A673 (cell line): ENCODE results near the gene OR51E2.

Source experiments
- CTCF ChIP-seq: fragments of 300-800, 200-600 bp; sonication (generic); conservative IDR thresholded peaks from 2 replicates; pipeline ENCODE4 v1.5.1; 2017; ENCODE audit warnings: low read depth, mild to moderate bottlenecking, antibody characterized with exemption, low read length, moderate library complexity, mixed read lengths
- EZH2 ChIP-seq: fragments of 200-600 bp; sonication (generic); IDR thresholded peaks from 2 replicates; pipeline ENCODE4 v1.6.1; 2017; ENCODE audit warnings: borderline replicate concordance, low read depth, mild to moderate bottlenecking, mixed read lengths, antibody characterized with exemption, low read length; ENCODE audit not compliant: poor library complexity, severe bottlenecking

- TF ChIP-seq CTCF (no peak), EZH2 (no peak)
These were observed 54.0 kb downstream of the OR51E2 start, which contains the start of gene OR51E1 for GRCh38 chr11:4643682-4644081.
